Mesenchymal stem cell (in vitro differentiated cells and primary cell): Measurements from ENCODE around the gene VEGFB.
A peak's percentile ranks its signal among the peaks of the same experiment; 100 is the strongest.

Experiments used
- DNase-seq: peaks from one replicate; pipeline ENCODE4 v3.0.0-alpha.2; 2013
- H2AFZ ChIP-seq: one replicate; pipeline ENCODE4 v1.6.1; 2013; ENCODE audit warnings: low read depth, mild to moderate bottlenecking, control low read depth, inconsistent platforms, low read length, moderate library complexity
- H2AK5ac ChIP-seq: 2 replicates; pipeline ENCODE4 v1.6.1; 2013; ENCODE audit warnings: low read length, moderate library complexity, mild to moderate bottlenecking, inconsistent platforms; ENCODE audit not compliant: severe bottlenecking
- H2BK120ac ChIP-seq: one replicate; pipeline ENCODE4 v1.6.1; 2013; ENCODE audit warnings: low read depth, mild to moderate bottlenecking, inconsistent platforms, low read length, moderate library complexity
- H2BK12ac ChIP-seq, 2 experiments: one replicate each; pipeline ENCODE4 v1.6.1; 2013; ENCODE audit warnings: inconsistent platforms in 2 of 2, low read length in 2 of 2, mild to moderate bottlenecking in 2 of 2, moderate library complexity in 2 of 2, control low read depth in 1 of 2
- H2BK15ac ChIP-seq: one replicate; pipeline ENCODE4 v1.6.1; 2013; ENCODE audit warnings: mild to moderate bottlenecking, low read depth, inconsistent platforms; ENCODE audit not compliant: poor library complexity, severe bottlenecking
- H2BK5ac ChIP-seq: 2 replicates; pipeline ENCODE4 v1.6.1; 2013; ENCODE audit warnings: low read depth, mild to moderate bottlenecking, low read length, control low read depth, inconsistent platforms; ENCODE audit not compliant: poor library complexity, severe bottlenecking
- H3K14ac ChIP-seq, 2 experiments: one replicate each; pipeline ENCODE4 v1.6.1; 2013; ENCODE audit warnings: inconsistent platforms in 2 of 2, low read length in 2 of 2, control low read depth in 1 of 2, mild to moderate bottlenecking in 1 of 2, moderate library complexity in 1 of 2
- H3K18ac ChIP-seq, 2 experiments: one replicate each; pipeline ENCODE4 v1.6.1; 2013; ENCODE audit warnings: inconsistent platforms in 2 of 2, low read length in 2 of 2, control low read depth in 1 of 2, low read depth in 1 of 2, mild to moderate bottlenecking in 1 of 2
- H3K23ac ChIP-seq, 2 experiments: one replicate each; pipeline ENCODE4 v1.6.1; 2013; ENCODE audit warnings: inconsistent platforms in 2 of 2, low read length in 2 of 2, mild to moderate bottlenecking in 2 of 2, moderate library complexity in 2 of 2, control low read depth in 1 of 2
- H3K27ac ChIP-seq: 2 replicates; pipeline ENCODE4 v1.5.1; 2013; ENCODE audit warnings: mild to moderate bottlenecking, moderate library complexity, low read length, control low read depth, inconsistent platforms; ENCODE audit not compliant: poor library complexity, severe bottlenecking
- H3K27me3 ChIP-seq, 2 experiments: 2 replicates each; pipeline versions ENCODE4 v1.6.1 to v1.7.0; 2013; ENCODE audit warnings: low read length in 2 of 2, mild to moderate bottlenecking in 2 of 2, moderate library complexity in 2 of 2, control low read depth in 1 of 2, inconsistent platforms in 1 of 2; ENCODE audit not compliant: control insufficient read depth in 1 of 2, insufficient read depth in 1 of 2
- H3K36me3 ChIP-seq, 2 experiments: 2 replicates each; pipeline versions ENCODE4 v1.6.1 to v1.7.0; 2013; ENCODE audit warnings: low read length in 2 of 2, control low read depth in 1 of 2, inconsistent platforms in 1 of 2, low read depth in 1 of 2, mild to moderate bottlenecking in 1 of 2; ENCODE audit not compliant: insufficient read depth in 2 of 2, control insufficient read depth in 1 of 2
- H3K4ac ChIP-seq, 2 experiments: one replicate each; pipeline ENCODE4 v1.6.1; 2013; ENCODE audit warnings: inconsistent platforms in 2 of 2, low read length in 2 of 2, mild to moderate bottlenecking in 2 of 2, moderate library complexity in 2 of 2, control low read depth in 1 of 2, low read depth in 1 of 2
- H3K4me1 ChIP-seq: 2 replicates; pipeline ENCODE4 v1.6.1; 2013; ENCODE audit warnings: low read depth, low read length, control low read depth; ENCODE audit not compliant: control insufficient read depth, insufficient read depth
- H3K4me2 ChIP-seq: 2 replicates; pipeline ENCODE4 v1.6.1; 2013; ENCODE audit warnings: low read length, mild to moderate bottlenecking, inconsistent platforms; ENCODE audit not compliant: poor library complexity, severe bottlenecking
- H3K4me3 ChIP-seq, 2 experiments: 2 replicates each; pipeline versions ENCODE4 v1.5.1 to v1.7.0; 2013; ENCODE audit warnings: low read length in 2 of 2, mild to moderate bottlenecking in 2 of 2, control low read depth in 1 of 2, low read depth in 1 of 2; ENCODE audit not compliant: insufficient read depth in 1 of 2
- H3K79me1 ChIP-seq: replicated peaks from 2 replicates; pipeline ENCODE4 v1.6.1; 2013; ENCODE audit warnings: mild to moderate bottlenecking, control low read depth, low read length, inconsistent platforms; ENCODE audit not compliant: poor library complexity, severe bottlenecking
- H3K9ac ChIP-seq: 2 replicates; pipeline ENCODE4 v1.7.0; 2013; ENCODE audit warnings: mild to moderate bottlenecking, low read length, moderate library complexity
- H3K9me3 ChIP-seq: 2 replicates; pipeline ENCODE4 v1.7.0; 2013; ENCODE audit warnings: mild to moderate bottlenecking, low read length; ENCODE audit not compliant: control insufficient read depth
- H4K8ac ChIP-seq: one replicate; pipeline ENCODE4 v1.6.1; 2013; ENCODE audit warnings: inconsistent platforms, mild to moderate bottlenecking, low read length, moderate library complexity
- H4K91ac ChIP-seq: one replicate; pipeline ENCODE4 v1.6.1; 2013; ENCODE audit warnings: mild to moderate bottlenecking, low read length, inconsistent platforms
- WGBS: methylation state at CpG from one replicate; pipeline ENCODE4 v1.1.7; 2013; ENCODE audit warnings: mixed read lengths; 5-methylcytosine and 5-hydroxymethylcytosine counted together

The VEGFB gene

DNA sequence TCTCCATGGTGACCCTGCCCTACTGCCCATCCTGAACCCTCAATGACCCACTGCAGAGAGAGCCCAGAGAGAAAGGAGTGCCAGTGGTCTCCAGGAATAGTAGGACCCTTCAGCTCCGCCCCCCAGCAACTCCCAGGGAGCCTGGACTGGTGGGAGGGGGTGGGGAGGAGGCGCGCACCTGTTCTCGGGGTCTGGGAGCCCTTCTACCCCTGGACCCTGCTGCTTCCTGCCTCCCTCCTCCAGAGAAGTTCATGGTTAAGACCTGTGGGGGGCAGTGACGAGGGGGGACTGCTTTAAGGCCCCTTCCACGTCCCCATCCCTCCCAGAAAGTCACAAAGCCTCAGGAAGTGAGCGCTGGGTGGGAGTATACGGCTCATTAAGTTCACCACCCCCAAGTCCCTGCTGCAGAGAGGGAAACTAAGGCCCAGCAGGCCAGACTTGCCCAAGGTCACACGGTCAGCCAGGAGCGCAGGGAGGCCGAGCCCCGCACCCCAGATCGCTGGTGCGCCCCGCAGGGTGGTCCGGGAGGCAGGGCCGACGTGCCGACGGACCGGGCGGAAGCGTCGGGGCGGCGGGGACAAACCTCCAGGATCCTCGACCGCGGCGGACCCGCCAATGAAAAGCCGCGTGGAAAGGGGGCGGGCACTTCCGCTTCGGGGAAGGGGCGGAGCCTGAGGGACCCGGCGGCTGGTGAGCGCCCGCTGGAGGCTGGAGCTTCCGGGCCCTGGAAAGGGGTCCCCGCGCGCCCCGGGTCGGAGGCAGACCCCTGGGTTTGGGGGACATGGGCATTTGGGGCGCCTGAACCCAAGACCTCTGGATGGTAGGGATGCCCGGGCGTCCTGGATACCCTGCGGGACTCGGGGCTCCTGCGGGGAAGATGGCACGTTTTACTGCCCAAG, 8.5 kb upstream of the VEGFB start, which contains the start of the genes NUDT22 and TRPT1:
TSS of gene NUDT22 (plus strand) at position 667 of the 899 bp plus-strand sequence. CDS start 379 bp downstream, outside the sequence.
TSS of gene TRPT1 (minus strand) at position 579 of the 899 bp plus-strand sequence. CDS start at position 253, 326 bp downstream.
- DNase-seq: peak; percentile 85
- Histone ChIP-seq H4K91ac (peak within 1 kb of the TSS; percentile 93), H3K4ac (peak within 1 kb of the TSS; percentile 88 to 94), H3K4me2 (peak within 1 kb of the TSS; percentile 89), H3K23ac (peak within 1 kb of the TSS in 1 of 2 experiments; percentile 83), H2BK5ac (peak within 1 kb of the TSS; percentile 90), H4K8ac (peak within 1 kb of the TSS; percentile 96), H3K14ac (peak within 1 kb of the TSS in 1 of 2 experiments; percentile 63), H3K36me3 (peaks cover 19 to 28% of the 10 kb centered on the region in 2 experiments), H2BK15ac (peak within 1 kb of the TSS; percentile 73), H3K79me1 (peaks cover 24% of the 10 kb centered on the region), H3K27ac (peak within 1 kb of the TSS; percentile 80), H3K9me3 (no peaks in the 10 kb centered on the region), H3K27me3 (no peaks in the 10 kb centered on the region), H2AFZ (peak within 1 kb of the TSS; percentile 95), H3K18ac (peak within 1 kb of the TSS; percentile 89 to 97), H3K4me1 (peaks cover 52% of the 10 kb centered on the region), H2AK5ac (peak within 1 kb of the TSS; percentile 51), H3K4me3 (peak within 1 kb of the TSS; percentile 92 to 95), H2BK120ac (peak within 1 kb of the TSS; percentile 50), H3K9ac (peak within 1 kb of the TSS; percentile 95), H2BK12ac (peak within 1 kb of the TSS; percentile 28 to 76)
- WGBS: under 1% methylated on average over 47 of the region's 54 CpGs

DNA sequence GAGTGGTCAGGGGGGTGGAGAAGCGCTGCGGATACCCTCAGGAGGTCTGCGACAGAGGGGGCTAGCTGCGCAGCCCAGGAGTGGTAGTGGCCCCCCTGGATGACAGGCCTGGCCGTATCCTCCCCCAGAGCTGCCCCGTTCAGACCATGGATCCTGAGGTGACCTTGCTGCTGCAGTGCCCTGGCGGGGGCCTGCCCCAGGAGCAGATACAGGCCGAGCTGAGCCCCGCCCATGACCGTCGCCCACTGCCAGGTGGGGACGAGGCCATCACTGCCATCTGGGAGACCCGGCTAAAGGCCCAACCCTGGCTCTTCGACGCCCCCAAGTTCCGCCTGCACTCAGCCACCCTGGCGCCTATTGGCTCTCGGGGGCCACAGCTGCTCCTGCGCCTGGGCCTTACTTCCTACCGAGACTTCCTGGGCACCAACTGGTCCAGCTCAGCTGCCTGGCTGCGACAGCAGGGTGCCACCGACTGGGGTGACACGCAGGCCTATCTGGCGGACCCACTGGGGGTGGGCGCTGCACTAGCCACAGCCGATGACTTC, 7.8 kb upstream of the VEGFB start:
- Histone ChIP-seq H2AK5ac (peak overlapping the region; percentile 51), H2BK15ac (peak overlapping the region; percentile 73), H3K18ac (peak overlapping the region; percentile 86 to 97), H2AFZ (peak overlapping the region; percentile 76), H4K91ac (peak overlapping the region; percentile 93), H3K27me3 (no peaks in the 10 kb centered on the region), H3K79me1 (peaks cover 26% of the 10 kb centered on the region), H3K9ac (peak overlapping the region; percentile 95), H3K14ac (peak overlapping the region in 1 of 2 experiments; percentile 63), H3K4ac (peak overlapping the region; percentile 88 to 94), H3K36me3 (peaks cover 14 to 25% of the 10 kb centered on the region in 2 experiments), H2BK120ac (peak overlapping the region; percentile 50), H4K8ac (peak overlapping the region; percentile 96), H3K4me2 (peak overlapping the region; percentile 82), H2BK12ac (peak overlapping the region; percentile 28 to 70), H3K4me1 (peaks cover 53% of the 10 kb centered on the region), H3K23ac (peak overlapping the region in 1 of 2 experiments; percentile 83), H3K9me3 (no peaks in the 10 kb centered on the region), H3K4me3 (peak overlapping the region; percentile 92 to 95), H3K27ac (peak overlapping the region; percentile 58), H2BK5ac (peak overlapping the region; percentile 90)
- 33% methylated on average over 26 of the region's 26 CpGs for WGBS
- DNase-seq: no peak

DNA sequence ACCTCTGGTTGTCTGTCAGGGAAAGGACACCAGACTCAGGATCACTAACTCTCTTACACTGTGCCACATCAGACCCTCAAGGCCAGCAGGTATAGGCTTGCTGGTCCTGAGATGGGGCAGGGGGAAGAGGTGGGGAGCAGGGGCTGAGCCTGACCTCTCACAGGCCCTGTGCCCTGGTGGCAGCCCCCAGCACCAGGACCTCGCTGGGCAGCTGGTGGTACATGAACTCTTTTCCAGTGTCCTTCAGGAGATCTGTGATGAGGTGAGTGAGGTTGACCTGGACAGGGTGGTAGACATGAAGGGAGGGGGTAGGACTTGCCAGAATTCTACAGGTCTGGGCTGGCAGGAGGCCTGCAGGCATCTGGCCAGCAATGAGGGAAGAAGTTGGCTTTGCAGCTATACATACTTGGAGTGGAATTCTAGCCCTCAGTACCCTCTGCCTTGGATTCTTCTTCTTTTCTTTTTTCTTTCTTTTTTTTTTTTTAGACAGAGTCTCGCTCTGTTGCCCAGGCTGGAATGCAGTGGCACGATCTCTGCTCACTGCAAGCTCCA, 6.9 kb upstream of the VEGFB start:
- Histone ChIP-seq H2BK12ac (no peak overlapping the region), H3K4ac (peak overlapping the region in 1 of 2 experiments; percentile 94), H3K4me1 (peaks cover 62% of the 10 kb centered on the region), H3K14ac (no peak overlapping the region), H3K4me2 (peak overlapping the region; percentile 82), H3K9ac (peak overlapping the region; percentile 95), H3K79me1 (peaks cover 32% of the 10 kb centered on the region), H2AFZ (no peak overlapping the region), H4K8ac (no peak overlapping the region), H3K27me3 (no peaks in the 10 kb centered on the region), H3K23ac (peak overlapping the region in 1 of 2 experiments; percentile 70), H3K36me3 (peaks cover 14 to 34% of the 10 kb centered on the region in 2 experiments), H3K4me3 (peak overlapping the region in 1 of 2 experiments; percentile 95), H2BK5ac (no peak overlapping the region), H2BK15ac (no peak overlapping the region), H3K27ac (peak overlapping the region; percentile 1), H3K18ac (no peak overlapping the region), H2AK5ac (peak overlapping the region; percentile 47), H3K9me3 (no peaks in the 10 kb centered on the region), H2BK120ac (no peak overlapping the region), H4K91ac (peak overlapping the region; percentile 47)
- whole genome bisulfite sequencing: 86% methylated on average over 3 of the region's 3 CpGs
- DNase-seq: no peak
